Endothelial cell of umbilical vein (primary cell): ENCODE results near the gene THBS4. TPM values are rescaled to one million over a fixed set of nuclear protein-coding genes. Genes with fewer than 3 reads are reported as not detected.

Experiments
- BruUV-seq: library from RNA; stranded (reverse); fragments of 400-500 nt; replicated peaks from 2 replicates; lab custom pipeline; 2021; lab: Mats Ljungman, UMichigan
- CTCF ChIA-PET: fragments of 300-600, 350-600 bp; sonication (Branson Sonifier 250); formaldehyde crosslinking; loops from one replicate; lab custom pipeline; 2021; ENCODE audit warnings: antibody characterized with exemption, inconsistent platforms; lab: Charles Lee
- POLR2A ChIA-PET: fragments of 300-600, 350-600 bp; sonication (Branson Sonifier 250); formaldehyde crosslinking; loops from one replicate; lab custom pipeline; 2021; ENCODE audit warnings: antibody characterized with exemption, inconsistent platforms; lab: Charles Lee
- DNase-seq: peaks from one replicate; pipeline ENCODE4 v3.0.0-alpha.2; 2011; ENCODE audit warnings: low read depth, low spot score
- FAIRE-seq: peaks from 2 replicates; lab custom pipeline; 2011; peaks lifted over from hg19 to GRCh38; lab: Jason Lieb, UNC
- H2AFZ ChIP-seq: 2 replicates; pipeline ENCODE4 v1.6.0; 2012; ENCODE audit warnings: low read depth, low read length, control low read depth, inconsistent platforms
- H3K27ac ChIP-seq: 2 replicates; pipeline ENCODE4 v1.5.1; 2011; ENCODE audit warnings: low read depth, mild to moderate bottlenecking, control low read depth, low read length, moderate library complexity; ENCODE audit not compliant: insufficient read depth
- H3K27me3 ChIP-seq, 2 experiments: 2 replicates each; pipeline versions ENCODE4 v1.6.0 to v1.6.1; 2011; ENCODE audit warnings: low read length in 2 of 2, mixed read lengths in 1 of 2; ENCODE audit not compliant: control insufficient read depth in 2 of 2, insufficient read depth in 2 of 2
- H3K36me3 ChIP-seq, 2 experiments: 2 replicates in 1 of 2; 3 replicates in 1 of 2; pipeline ENCODE4 v1.5.1; 2011; ENCODE audit warnings: low read length in 2 of 2, mild to moderate bottlenecking in 1 of 2, moderate library complexity in 1 of 2; ENCODE audit not compliant: control insufficient read depth in 2 of 2, insufficient read depth in 2 of 2; ENCODE audit errors: extremely low read depth in 1 of 2
- H3K4me1 ChIP-seq: 3 replicates; pipeline ENCODE4 v1.5.1; 2011; ENCODE audit warnings: mild to moderate bottlenecking, low read length; ENCODE audit not compliant: control insufficient read depth, insufficient read depth; ENCODE audit errors: extremely low read depth
- H3K4me2 ChIP-seq: 2 replicates; pipeline ENCODE4 v1.6.1; 2011; ENCODE audit warnings: low read length, control low read depth, mixed read lengths; ENCODE audit not compliant: insufficient read depth
- H3K4me3 ChIP-seq, 3 experiments: fragments of 200-600 bp in 1 of 3; sonication (generic), shearing (Covaris generic) in 1 of 3; replicated peaks in 1 of 3; 2 replicates each; pipeline ENCODE4 v1.5.1; 2011 to 2016; ENCODE audit warnings: control low read depth in 3 of 3, low read length in 3 of 3, mild to moderate bottlenecking in 2 of 3, inconsistent platforms in 1 of 3, low read depth in 1 of 3, moderate library complexity in 1 of 3; ENCODE audit not compliant: insufficient read depth in 1 of 3
- H3K79me2 ChIP-seq: 2 replicates; pipeline ENCODE4 v1.6.0; 2012; ENCODE audit warnings: low read length, inconsistent platforms; ENCODE audit not compliant: control insufficient read depth, insufficient read depth
- H3K9ac ChIP-seq: replicated peaks from 2 replicates; pipeline ENCODE3; 2011; ENCODE audit warnings: low read length, control low read depth; ENCODE audit not compliant: insufficient read depth; ENCODE audit errors: extremely low read depth
- H3K9me1 ChIP-seq: replicated peaks from 3 replicates; pipeline ENCODE4 v1.6.0; 2011; ENCODE audit warnings: mild to moderate bottlenecking, low read length; ENCODE audit not compliant: control insufficient read depth, insufficient read depth; ENCODE audit errors: extremely low read depth
- H3K9me3 ChIP-seq: replicated peaks from 2 replicates; pipeline ENCODE4 v1.5.1; 2012; ENCODE audit warnings: low read length, inconsistent platforms; ENCODE audit not compliant: control insufficient read depth, insufficient read depth
- H4K20me1 ChIP-seq: replicated peaks from 2 replicates; pipeline ENCODE3; 2011; ENCODE audit warnings: mild to moderate bottlenecking, low read length; ENCODE audit not compliant: control insufficient read depth, insufficient read depth; ENCODE audit errors: extremely low read depth
- EZH2 ChIP-seq: IDR thresholded peaks from 2 replicates; pipeline ENCODE4 v1.6.1; 2012; ENCODE audit warnings: borderline replicate concordance, low read depth, mild to moderate bottlenecking, moderate library complexity, low read length, inconsistent platforms; ENCODE audit not compliant: severe bottlenecking
- FOS ChIP-seq: IDR thresholded peaks from 2 replicates; pipeline ENCODE4 v1.6.1; 2011; ENCODE audit warnings: mild to moderate bottlenecking, low read length, moderate library complexity, borderline replicate concordance; ENCODE audit not compliant: insufficient read depth
- GATA2 ChIP-seq: IDR thresholded peaks from 2 replicates; pipeline ENCODE4 v1.7.0; 2011; ENCODE audit warnings: low read depth, mild to moderate bottlenecking, moderate library complexity, mixed read lengths, low read length; ENCODE audit not compliant: insufficient read length, insufficient read depth
- JUN ChIP-seq: IDR thresholded peaks from 2 replicates; pipeline ENCODE4 v1.6.1; 2011; ENCODE audit warnings: borderline replicate concordance, low read depth; ENCODE audit not compliant: insufficient read length, insufficient read depth
- MYC ChIP-seq: IDR thresholded peaks from one replicate; pipeline ENCODE4 v1.6.1; 2011; ENCODE audit warnings: mild to moderate bottlenecking, low read depth, low read length
- POLR2A ChIP-seq: IDR thresholded peaks from 2 replicates; pipeline ENCODE4 v1.6.1; 2012; ENCODE audit warnings: low read depth, mild to moderate bottlenecking, control low read depth, low read length
- POLR2AphosphoS5 ChIP-seq: IDR thresholded peaks from 2 replicates; pipeline ENCODE4 v1.6.1; 2012; ENCODE audit warnings: low read depth, mild to moderate bottlenecking, control low read depth, low read length, moderate library complexity; ENCODE audit not compliant: insufficient read depth
- dilution Hi-C: fragments of 300-500 bp; cut with MboI; formaldehyde crosslinking; loops from one replicate; pipeline ENCODE4 v1.15.0; 2019; ENCODE audit warnings: low sequenced_read_pairs; ENCODE audit not compliant: extremely low pct_ligation_motif_present
- intact Hi-C: fragments of 100-400 bp; cut with micrococcal nuclease; formaldehyde crosslinking; loops from one replicate; pipeline ENCODE4 v1.10.0; 2022
- polyA plus RNA-seq, 4 experiments: library from polyadenylated mRNA; depleted of rRNA in 3 of 4; stranded (reverse) in 3 of 4; unstranded in 1 of 4; fragments of >200 nt; gene quantifications; 2 replicates each; pipeline versions ENCODE4 v1.2.1 to v1.2.3, GENCODE V29; 2011 to 2012; ENCODE audit warnings: missing spikeins in 1 of 4
- total RNA-seq: library from RNA; stranded (reverse); gene quantifications from 2 replicates; pipeline ENCODE4 v1.2.3, GENCODE V29; 2021
- TF ChIP-seq, protein P1 (sequence below): IDR thresholded peaks from 2 replicates; pipeline ENCODE4 v1.6.1; 2011; ENCODE audit not compliant: insufficient read depth, insufficient read length
- TF ChIP-seq, protein P2 (sequence below), 2 donors: IDR thresholded peaks; 1 replicate in 1 of 2; 2 replicates in 1 of 2; pipeline ENCODE4 v1.5.1; 2011; ENCODE audit warnings: low read length in 2 of 2, mild to moderate bottlenecking in 2 of 2, moderate library complexity in 2 of 2, control low read depth in 1 of 2, inconsistent platforms in 1 of 2, low read depth in 1 of 2; ENCODE audit not compliant: insufficient read depth in 1 of 2; ENCODE audit errors: extremely low read depth in 1 of 2

Gene THBS4
- total and polyA plus RNA-seq, 2 donors (not counting 3 experiments of a cell fraction or from before 2014, with no cell fraction given): not detected

DNA sequence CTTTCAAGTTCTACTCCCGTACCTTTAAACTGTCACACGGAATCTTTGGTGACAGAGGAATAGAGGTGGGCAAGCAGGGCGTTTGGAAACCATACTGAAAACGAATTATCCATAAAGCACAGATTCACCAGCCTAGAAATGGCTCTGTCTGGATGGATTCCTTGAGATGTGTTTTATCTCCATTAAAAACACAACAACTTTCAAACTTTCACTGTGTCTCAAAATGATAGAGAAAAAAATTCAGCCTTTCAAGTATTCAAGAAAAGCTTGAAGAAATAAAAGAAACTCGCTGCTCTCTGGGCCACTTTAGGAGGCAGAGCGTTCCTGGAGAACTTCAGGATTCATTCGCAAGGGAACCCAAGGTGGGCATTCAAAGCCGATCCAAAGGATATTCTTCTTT, 589 bp upstream of the THBS4 start:
- intact Hi-C loops (no loop called here), dilution Hi-C loops (no loop called here)
- Histone ChIP-seq H3K27ac (no peak overlapping the region), H3K4me2 (no peak overlapping the region), H3K79me2 (no peaks in the 10 kb centered on the region), H3K9me3 (no peaks in the 10 kb centered on the region), H3K9me1 (no peaks in the 10 kb centered on the region), H3K36me3 (no peaks in the 10 kb centered on the region), H2AFZ (no peak overlapping the region), H3K4me1 (no peaks in the 10 kb centered on the region), H4K20me1 (no peaks in the 10 kb centered on the region), H3K9ac (no peak overlapping the region), H3K27me3 (peaks cover 36 to 49% of the 10 kb centered on the region in 2 experiments), H3K4me3 (no peak overlapping the region)
- FAIRE-seq: no peak
- TF ChIP-seq POLR2AphosphoS5: no peak
- no peak for TF ChIP-seq FOS
- no peak for TF ChIP-seq POLR2A
- TF ChIP-seq GATA2: no peak
- ChIA-PET POLR2A (no interaction called here), CTCF (interaction anchor here (0.6 to 1.4 kb wide), 2 partner anchors 9 to 29 kb away, joined by 3 to 4 read pairs; no protein-coding TSS in a partner anchor)
- DNase-seq: no peak
- BruUV-seq: no TSS peak

DNA sequence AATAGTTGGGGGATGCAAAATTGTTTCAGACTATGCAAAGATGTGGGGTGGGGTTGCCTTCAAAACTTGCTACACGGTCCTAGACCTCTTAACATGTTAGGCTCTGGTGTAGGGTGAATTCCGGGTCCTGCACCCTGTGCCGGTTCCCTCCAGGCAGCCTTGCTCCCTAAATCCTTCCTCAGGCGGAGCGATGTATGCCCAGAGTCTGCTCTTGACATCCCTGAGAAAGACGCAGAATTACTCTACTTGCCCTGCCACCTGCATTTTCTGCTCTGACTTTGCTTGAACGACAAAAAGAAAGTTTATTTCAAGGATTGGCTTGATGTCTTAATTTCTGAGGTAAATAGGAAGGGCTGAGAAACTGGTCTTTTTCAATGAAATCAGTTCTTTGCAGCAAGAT, 691 bp downstream of the THBS4 start:
- H3K27ac ChIP-seq: no peak overlapping the region
- FAIRE-seq (no peak), DNase-seq (no peak)
- H3K36me3 ChIP-seq: no peaks in the 10 kb centered on the region
- CTCF ChIA-PET: interaction anchor here (0.7 to 1.1 kb wide), 2 partner anchors 11 to 178 kb away, joined by 3 read pairs; no protein-coding TSS in a partner anchor
- H3K27me3 ChIP-seq: peaks cover 36 to 49% of the 10 kb centered on the region in 2 experiments
- intact Hi-C loops: no loop called here
- POLR2A ChIA-PET: no interaction called here
- no peak overlapping the region for H2AFZ ChIP-seq
- H3K79me2 ChIP-seq: no peaks in the 10 kb centered on the region
- dilution Hi-C loops: no loop called here
- H3K4me2 ChIP-seq: no peak overlapping the region
- H3K4me1 ChIP-seq: no peaks in the 10 kb centered on the region
- TF ChIP-seq FOS (no peak), EZH2 (no peak), POLR2A (no peak), GATA2 (no peak), JUN (no peak), MYC (no peak), POLR2AphosphoS5 (no peak)
- TF ChIP-seq, protein P1, sequence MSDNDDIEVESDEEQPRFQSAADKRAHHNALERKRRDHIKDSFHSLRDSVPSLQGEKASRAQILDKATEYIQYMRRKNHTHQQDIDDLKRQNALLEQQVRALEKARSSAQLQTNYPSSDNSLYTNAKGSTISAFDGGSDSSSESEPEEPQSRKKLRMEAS: no peak
- TF ChIP-seq, protein P2, sequence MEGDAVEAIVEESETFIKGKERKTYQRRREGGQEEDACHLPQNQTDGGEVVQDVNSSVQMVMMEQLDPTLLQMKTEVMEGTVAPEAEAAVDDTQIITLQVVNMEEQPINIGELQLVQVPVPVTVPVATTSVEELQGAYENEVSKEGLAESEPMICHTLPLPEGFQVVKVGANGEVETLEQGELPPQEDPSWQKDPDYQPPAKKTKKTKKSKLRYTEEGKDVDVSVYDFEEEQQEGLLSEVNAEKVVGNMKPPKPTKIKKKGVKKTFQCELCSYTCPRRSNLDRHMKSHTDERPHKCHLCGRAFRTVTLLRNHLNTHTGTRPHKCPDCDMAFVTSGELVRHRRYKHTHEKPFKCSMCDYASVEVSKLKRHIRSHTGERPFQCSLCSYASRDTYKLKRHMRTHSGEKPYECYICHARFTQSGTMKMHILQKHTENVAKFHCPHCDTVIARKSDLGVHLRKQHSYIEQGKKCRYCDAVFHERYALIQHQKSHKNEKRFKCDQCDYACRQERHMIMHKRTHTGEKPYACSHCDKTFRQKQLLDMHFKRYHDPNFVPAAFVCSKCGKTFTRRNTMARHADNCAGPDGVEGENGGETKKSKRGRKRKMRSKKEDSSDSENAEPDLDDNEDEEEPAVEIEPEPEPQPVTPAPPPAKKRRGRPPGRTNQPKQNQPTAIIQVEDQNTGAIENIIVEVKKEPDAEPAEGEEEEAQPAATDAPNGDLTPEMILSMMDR (IDR thresholded peaks at IDR 0.05; ENCODE audit: extremely low read depth in 1 of 2, insufficient read depth in 1 of 2, low read depth in 1 of 2, low read length in 2 of 2): no peak
- no TSS peak for BruUV-seq
- no peaks in the 10 kb centered on the region for H4K20me1 ChIP-seq
- H3K9me1 ChIP-seq: no peaks in the 10 kb centered on the region
- H3K9me3 ChIP-seq: no peaks in the 10 kb centered on the region
- no peak overlapping the region for H3K4me3 ChIP-seq
- no peak overlapping the region for H3K9ac ChIP-seq
